Measurements from ENCODE around the gene SLC44A1.

The SLC44A1 gene

GRCh38 chr9:105466898-105467455, 222.5 kb downstream of the SLC44A1 start:
- no peak for DNase-seq (ENCODE audit: low read depth in 2 of 2)

DNA sequence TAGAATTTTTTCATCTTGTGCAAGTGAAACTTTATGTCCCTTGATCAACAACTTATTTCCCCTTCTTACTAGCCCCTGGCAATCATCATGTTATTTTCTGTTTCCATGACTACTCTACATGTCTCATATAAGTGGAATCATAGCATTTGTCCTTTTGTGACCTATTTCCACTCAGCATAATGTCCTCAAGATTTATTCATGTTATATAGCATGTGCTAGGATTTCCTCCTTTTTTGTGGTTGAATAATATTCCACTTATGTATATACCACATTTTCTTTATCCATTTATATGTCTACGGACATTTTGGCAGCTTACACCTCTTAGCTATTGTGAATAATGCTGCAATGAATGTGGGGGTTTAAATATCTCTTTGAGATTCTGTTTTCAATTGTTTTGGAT, 224.4 kb downstream of the SLC44A1 start:
- no peak for DNase-seq (ENCODE audit: low read depth in 2 of 2)

- no peak for DNase-seq (ENCODE audit: low read depth in 2 of 2)
Measured at GRCh38 chr9:105473221-105473620, 228.8 kb downstream of the SLC44A1 start.

- DNase-seq (ENCODE audit: low read depth in 2 of 2), result no peak
Measured at GRCh38 chr9:105475302-105475701, 230.9 kb downstream of the SLC44A1 start.

GRCh38 chr9:105479846-105480245, 235.4 kb downstream of the SLC44A1 start:
- no peak for DNase-seq (ENCODE audit: low read depth in 2 of 2)

DNA sequence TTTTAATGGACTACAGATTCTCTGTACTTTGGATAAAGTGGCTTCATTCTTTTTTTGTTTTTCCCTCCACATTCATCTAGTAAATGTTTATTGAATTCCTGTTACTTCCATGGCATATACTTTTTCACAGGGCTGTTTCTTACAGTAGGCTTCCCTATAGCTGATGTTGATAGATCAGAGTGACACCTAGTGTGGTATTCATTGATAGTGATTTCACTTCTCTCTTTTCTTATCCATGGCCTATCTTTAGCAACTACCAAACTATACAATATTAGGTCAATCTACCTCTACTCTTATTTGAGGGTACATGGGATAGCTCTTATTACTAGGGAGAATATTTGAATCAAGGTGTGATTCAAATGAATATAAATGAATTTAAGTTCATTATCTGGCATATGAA, 239.2 kb downstream of the SLC44A1 start:
- DNase-seq (ENCODE audit: low read depth in 2 of 2), result no peak

GRCh38 chr9:105484226-105484625, 239.8 kb downstream of the SLC44A1 start:
- DNase-seq (ENCODE audit: low read depth in 2 of 2), result no peak

DNA sequence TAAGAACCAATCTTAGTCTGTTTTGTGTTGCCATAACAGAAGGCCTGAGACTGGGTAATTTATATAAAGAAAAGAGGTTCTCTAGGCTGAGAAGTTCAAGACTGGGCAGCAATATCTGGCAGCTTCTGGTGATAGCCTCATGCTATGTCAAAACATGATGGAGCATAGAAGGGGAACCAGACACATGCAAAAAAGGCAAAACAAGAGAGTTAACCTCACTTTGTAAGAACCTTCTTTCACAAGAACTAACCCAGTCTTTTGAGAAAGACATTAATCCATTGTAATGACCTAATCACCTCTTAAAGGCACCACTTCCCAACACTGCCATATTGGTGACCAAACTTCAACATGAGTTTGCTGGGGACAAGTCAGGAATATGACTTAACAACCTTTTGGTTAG, 240.7 kb downstream of the SLC44A1 start:
- DNase-seq (ENCODE audit: low read depth in 2 of 2), result no peak
